Epithelial cell of proximal tubule (primary cell): ENCODE measurements around the gene CDRT4. TPM values are rescaled to one million over a fixed set of nuclear protein-coding genes. Genes with fewer than 3 reads are reported as not detected.

Experiments used
- DNase-seq: peaks from one replicate; pipeline ENCODE4 v3.0.0-alpha.2; 2011; ENCODE audit warnings: low read depth
- H3K4me3 ChIP-seq: 2 replicates; pipeline ENCODE4 v1.5.1; 2011; ENCODE audit warnings: low read depth, mild to moderate bottlenecking, low read length
- CTCF ChIP-seq: conservative IDR thresholded peaks from 2 replicates; pipeline ENCODE4 v1.5.1; 2012; ENCODE audit warnings: low read depth, mild to moderate bottlenecking, low read length
- total RNA-seq: library from RNA; depleted of rRNA; stranded (reverse); fragments of >200 nt; gene quantifications from 2 replicates; pipeline ENCODE4 v1.2.3, GENCODE V29; 2015

The CDRT4 gene
- total RNA-seq, 1 donor from 2014 or later: 6.7 TPM

DNA sequence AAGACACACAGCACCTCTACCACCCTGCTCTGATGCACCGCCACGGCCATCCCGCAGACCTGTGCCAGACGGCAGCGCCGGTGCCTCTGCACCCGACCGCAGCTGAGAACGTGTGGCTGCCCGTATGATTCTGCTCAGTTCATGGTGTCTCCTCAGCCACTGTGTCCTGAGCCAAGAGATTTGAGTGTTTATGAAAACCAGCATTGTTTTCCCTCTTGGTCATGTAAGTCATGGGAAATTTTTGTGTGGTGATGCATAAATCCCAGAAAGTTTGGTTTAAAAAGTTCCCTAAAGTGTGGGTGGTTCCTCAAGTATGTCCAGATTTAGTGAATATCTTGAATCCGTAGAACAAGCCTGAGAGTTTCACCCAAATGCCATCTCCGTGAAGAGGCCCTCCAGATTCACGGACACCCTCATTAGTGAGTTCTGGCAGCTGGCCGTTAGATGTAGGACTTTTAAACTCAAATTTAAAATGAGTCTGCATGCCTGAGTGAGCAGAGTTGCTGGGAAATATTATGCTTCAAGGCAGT, 57.6 kb downstream of the CDRT4 start:
- peak; percentile 87 for DNase-seq
- peak overlapping the region; percentile 1 for H3K4me3 ChIP-seq
- TF ChIP-seq CTCF: no peak

- TF ChIP-seq CTCF: peak; percentile 19
- DNase-seq: no peak
- no peak overlapping the region for H3K4me3 ChIP-seq
Measured at GRCh38 chr17:15408803-15409202, 58.6 kb downstream of the CDRT4 start.

DNA sequence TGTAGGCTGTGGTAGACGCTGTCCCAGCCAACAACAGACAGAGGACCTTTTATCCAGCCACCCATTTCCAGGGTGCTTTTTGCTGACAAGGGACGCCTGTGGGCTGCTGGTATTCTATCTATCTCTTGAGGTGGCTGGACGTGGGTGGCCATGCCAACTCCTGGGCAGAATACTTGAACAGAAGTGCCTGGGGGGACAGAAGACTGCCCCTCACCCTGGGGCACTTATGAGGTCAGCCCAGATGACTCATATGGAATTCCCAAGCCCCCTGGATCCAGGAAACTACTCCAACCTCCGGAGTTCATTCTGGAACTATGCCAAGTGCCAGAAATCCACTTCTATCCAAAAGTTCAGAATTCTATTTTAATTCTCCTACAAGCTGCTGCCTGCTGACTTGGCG, 61.3 kb downstream of the CDRT4 start:
- H3K4me3 ChIP-seq: no peak overlapping the region
- DNase-seq: no peak
- no peak for TF ChIP-seq CTCF

DNA sequence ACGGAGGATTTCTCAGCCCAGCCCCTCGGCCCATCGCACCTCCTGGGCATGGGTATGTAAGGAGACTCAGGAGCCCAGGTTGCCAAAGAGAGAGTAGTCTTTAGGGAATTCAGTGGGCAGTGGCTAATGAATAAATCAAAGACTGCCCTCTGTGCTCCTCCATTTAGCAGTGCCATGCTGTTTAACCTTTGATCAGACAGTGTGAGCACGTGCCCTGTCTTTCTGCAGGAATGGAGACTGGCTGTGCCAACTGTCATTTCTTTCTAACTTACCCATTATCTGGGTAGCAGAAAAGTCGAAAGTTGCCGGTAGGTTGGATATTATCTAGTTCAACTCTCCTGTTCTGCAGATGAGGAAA, 62.4 kb downstream of the CDRT4 start:
- DNase-seq: peak; percentile 7
- TF ChIP-seq CTCF: no peak
- H3K4me3 ChIP-seq: no peak overlapping the region

- H3K4me3 ChIP-seq: no peak overlapping the region
- no peak for DNase-seq
- no peak for TF ChIP-seq CTCF
Measured at GRCh38 chr17:15404106-15405057, 63.0 kb downstream of the CDRT4 start.

- no peak for DNase-seq
- no peak for TF ChIP-seq CTCF
- H3K4me3 ChIP-seq: no peak overlapping the region
Measured at GRCh38 chr17:15403276-15403939, 64.0 kb downstream of the CDRT4 start.

GRCh38 chr17:15399443-15399842, 68.0 kb downstream of the CDRT4 start:
- TF ChIP-seq CTCF: no peak
- no peak for DNase-seq
- no peak overlapping the region for H3K4me3 ChIP-seq
